ENCODE measurements around the gene PRUNE1. TPM values are rescaled to one million over a fixed set of nuclear protein-coding genes. Genes with fewer than 3 reads are reported as not detected.

Gene PRUNE1
- polyA plus RNA-seq, 1 donor from 2014 or later: 32.2 TPM

GRCh38 chr1:150979092-150980056, 28.9 kb upstream of the PRUNE1 start:
- Histone ChIP-seq H3K4me2 (ENCODE audit: low read length) (no peak overlapping the region), H3K27ac (ENCODE audit: low read length) (no peak overlapping the region), H3K9me3 (ENCODE audit: low read length) (no peaks in the 10 kb centered on the region), H3K79me2 (replicated peaks; ENCODE audit: insufficient read depth, low read length) (peaks cover 11% of the 10 kb centered on the region), H3F3A (ENCODE audit: insufficient read depth, low read length, poor library complexity, severe bottlenecking) (no peaks in the 10 kb centered on the region), H3K4me3 (ENCODE audit: low read length) (no peak overlapping the region), H3K9ac (ENCODE audit: low read length) (no peak overlapping the region), H4K20me1 (ENCODE audit: insufficient read depth) (no peaks in the 10 kb centered on the region), H3K9me2 (ENCODE audit: insufficient read depth, low read length) (no peaks in the 10 kb centered on the region), H3K36me3 (ENCODE audit: insufficient read depth, low read length) (no peaks in the 10 kb centered on the region), H3K27me3 (ENCODE audit: insufficient read depth, low read depth, low read length) (no peaks in the 10 kb centered on the region), H2AFZ (ENCODE audit: low read depth, low read length) (no peak overlapping the region)
- TF ChIP-seq POLR2AphosphoS5 (IDR thresholded peaks at IDR 0.05): no peak
- no peak for TF ChIP-seq EZH2 (IDR thresholded peaks at IDR 0.05; ENCODE audit: borderline replicate concordance, insufficient read depth, low read length, poor library complexity, severe bottlenecking)
- TF ChIP-seq, protein P1, sequence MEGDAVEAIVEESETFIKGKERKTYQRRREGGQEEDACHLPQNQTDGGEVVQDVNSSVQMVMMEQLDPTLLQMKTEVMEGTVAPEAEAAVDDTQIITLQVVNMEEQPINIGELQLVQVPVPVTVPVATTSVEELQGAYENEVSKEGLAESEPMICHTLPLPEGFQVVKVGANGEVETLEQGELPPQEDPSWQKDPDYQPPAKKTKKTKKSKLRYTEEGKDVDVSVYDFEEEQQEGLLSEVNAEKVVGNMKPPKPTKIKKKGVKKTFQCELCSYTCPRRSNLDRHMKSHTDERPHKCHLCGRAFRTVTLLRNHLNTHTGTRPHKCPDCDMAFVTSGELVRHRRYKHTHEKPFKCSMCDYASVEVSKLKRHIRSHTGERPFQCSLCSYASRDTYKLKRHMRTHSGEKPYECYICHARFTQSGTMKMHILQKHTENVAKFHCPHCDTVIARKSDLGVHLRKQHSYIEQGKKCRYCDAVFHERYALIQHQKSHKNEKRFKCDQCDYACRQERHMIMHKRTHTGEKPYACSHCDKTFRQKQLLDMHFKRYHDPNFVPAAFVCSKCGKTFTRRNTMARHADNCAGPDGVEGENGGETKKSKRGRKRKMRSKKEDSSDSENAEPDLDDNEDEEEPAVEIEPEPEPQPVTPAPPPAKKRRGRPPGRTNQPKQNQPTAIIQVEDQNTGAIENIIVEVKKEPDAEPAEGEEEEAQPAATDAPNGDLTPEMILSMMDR (IDR thresholded peaks at IDR 0.05; ENCODE audit: poor library complexity, severe bottlenecking): peak; percentile 99
- TF ChIP-seq MXI1 (conservative IDR thresholded peaks at IDR 0.05; ENCODE audit: poor library complexity, severe bottlenecking): no peak
- no peak for TF ChIP-seq EP300 (conservative IDR thresholded peaks at IDR 0.05; ENCODE audit: poor library complexity, severe bottlenecking)
- TF ChIP-seq, protein P2, sequence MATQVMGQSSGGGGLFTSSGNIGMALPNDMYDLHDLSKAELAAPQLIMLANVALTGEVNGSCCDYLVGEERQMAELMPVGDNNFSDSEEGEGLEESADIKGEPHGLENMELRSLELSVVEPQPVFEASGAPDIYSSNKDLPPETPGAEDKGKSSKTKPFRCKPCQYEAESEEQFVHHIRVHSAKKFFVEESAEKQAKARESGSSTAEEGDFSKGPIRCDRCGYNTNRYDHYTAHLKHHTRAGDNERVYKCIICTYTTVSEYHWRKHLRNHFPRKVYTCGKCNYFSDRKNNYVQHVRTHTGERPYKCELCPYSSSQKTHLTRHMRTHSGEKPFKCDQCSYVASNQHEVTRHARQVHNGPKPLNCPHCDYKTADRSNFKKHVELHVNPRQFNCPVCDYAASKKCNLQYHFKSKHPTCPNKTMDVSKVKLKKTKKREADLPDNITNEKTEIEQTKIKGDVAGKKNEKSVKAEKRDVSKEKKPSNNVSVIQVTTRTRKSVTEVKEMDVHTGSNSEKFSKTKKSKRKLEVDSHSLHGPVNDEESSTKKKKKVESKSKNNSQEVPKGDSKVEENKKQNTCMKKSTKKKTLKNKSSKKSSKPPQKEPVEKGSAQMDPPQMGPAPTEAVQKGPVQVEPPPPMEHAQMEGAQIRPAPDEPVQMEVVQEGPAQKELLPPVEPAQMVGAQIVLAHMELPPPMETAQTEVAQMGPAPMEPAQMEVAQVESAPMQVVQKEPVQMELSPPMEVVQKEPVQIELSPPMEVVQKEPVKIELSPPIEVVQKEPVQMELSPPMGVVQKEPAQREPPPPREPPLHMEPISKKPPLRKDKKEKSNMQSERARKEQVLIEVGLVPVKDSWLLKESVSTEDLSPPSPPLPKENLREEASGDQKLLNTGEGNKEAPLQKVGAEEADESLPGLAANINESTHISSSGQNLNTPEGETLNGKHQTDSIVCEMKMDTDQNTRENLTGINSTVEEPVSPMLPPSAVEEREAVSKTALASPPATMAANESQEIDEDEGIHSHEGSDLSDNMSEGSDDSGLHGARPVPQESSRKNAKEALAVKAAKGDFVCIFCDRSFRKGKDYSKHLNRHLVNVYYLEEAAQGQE (IDR thresholded peaks at IDR 0.05; ENCODE audit: borderline replicate concordance): no peak
- TF ChIP-seq SMC3 (conservative IDR thresholded peaks at IDR 0.05; ENCODE audit: poor library complexity): peak; percentile 85
- peak; percentile 69 for TF ChIP-seq RAD21 (conservative IDR thresholded peaks at IDR 0.05)
- TF ChIP-seq TAF1 (IDR thresholded peaks at IDR 0.05; ENCODE audit: low read depth): no peak

DNA sequence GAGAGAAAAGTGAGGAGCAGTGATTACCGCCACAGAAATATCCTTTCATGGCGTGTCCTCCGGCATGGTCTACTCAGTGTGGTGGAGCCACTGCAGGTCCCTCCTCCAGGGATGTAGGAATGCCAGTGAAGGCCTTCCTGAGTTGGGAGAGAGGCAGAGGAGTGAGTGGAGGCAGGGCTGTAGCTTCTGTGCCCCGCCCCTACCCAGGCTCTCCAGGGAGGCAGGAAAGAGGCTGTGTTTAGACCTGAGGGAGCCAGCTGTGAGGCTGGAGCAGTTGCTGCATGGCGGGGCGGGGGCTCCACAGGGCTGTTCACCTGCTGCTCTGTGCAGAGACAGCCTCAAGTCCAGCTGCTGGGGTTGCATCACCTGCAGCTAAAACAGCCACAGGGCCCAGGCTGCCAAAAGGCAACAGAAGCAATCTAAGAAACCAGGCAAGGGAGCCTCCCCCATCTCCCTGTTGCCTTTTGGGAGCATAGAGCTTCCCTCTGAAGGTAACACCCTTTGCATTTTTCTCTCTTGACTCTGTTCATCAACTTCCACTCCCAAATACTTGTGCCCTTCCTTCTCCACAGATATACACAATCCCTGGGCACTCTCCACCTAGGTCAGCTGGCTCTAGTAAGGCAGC, 27.0 kb upstream of the PRUNE1 start:
- H3K27ac ChIP-seq (ENCODE audit: low read length): no peak overlapping the region
- no peaks in the 10 kb centered on the region for H4K20me1 ChIP-seq (ENCODE audit: insufficient read depth)
- no peak overlapping the region for H2AFZ ChIP-seq (ENCODE audit: low read depth, low read length)
- H3K9ac ChIP-seq (ENCODE audit: low read length): no peak overlapping the region
- H3K9me2 ChIP-seq (ENCODE audit: insufficient read depth, low read length): no peaks in the 10 kb centered on the region
- no peaks in the 10 kb centered on the region for H3K27me3 ChIP-seq (ENCODE audit: insufficient read depth, low read depth, low read length)
- no peaks in the 10 kb centered on the region for H3K9me3 ChIP-seq (ENCODE audit: low read length)
- TF ChIP-seq POLR2AphosphoS5 (IDR thresholded peaks at IDR 0.05) (no peak), SMC3 (conservative IDR thresholded peaks at IDR 0.05; ENCODE audit: poor library complexity) (no peak), MXI1 (conservative IDR thresholded peaks at IDR 0.05; ENCODE audit: poor library complexity, severe bottlenecking) (no peak), EZH2 (IDR thresholded peaks at IDR 0.05; ENCODE audit: borderline replicate concordance, insufficient read depth, low read length, poor library complexity, severe bottlenecking) (no peak), EP300 (conservative IDR thresholded peaks at IDR 0.05; ENCODE audit: poor library complexity, severe bottlenecking) (no peak), RAD21 (conservative IDR thresholded peaks at IDR 0.05) (no peak), TAF1 (IDR thresholded peaks at IDR 0.05; ENCODE audit: low read depth) (no peak)
- TF ChIP-seq, protein P2 (IDR thresholded peaks at IDR 0.05; ENCODE audit: borderline replicate concordance): no peak
- TF ChIP-seq, protein P1 (IDR thresholded peaks at IDR 0.05; ENCODE audit: poor library complexity, severe bottlenecking): no peak
- no peaks in the 10 kb centered on the region for H3K79me2 ChIP-seq (replicated peaks; ENCODE audit: insufficient read depth, low read length)
- H3K4me3 ChIP-seq (ENCODE audit: low read length): no peak overlapping the region
- no peaks in the 10 kb centered on the region for H3K36me3 ChIP-seq (ENCODE audit: insufficient read depth, low read length)
- no peaks in the 10 kb centered on the region for H3F3A ChIP-seq (ENCODE audit: insufficient read depth, low read length, poor library complexity, severe bottlenecking)
- H3K4me2 ChIP-seq (ENCODE audit: low read length): no peak overlapping the region

All from neural cell (in vitro differentiated cells).